ENCODE measurements around the gene HTATSF1.

- TF ChIP-seq TAF1 (IDR thresholded peaks at IDR 0.05; ENCODE audit: borderline replicate concordance, low read depth, low read length) (no peak), CTCF (IDR thresholded peaks at IDR 0.05) (no peak), RXRA (IDR thresholded peaks at IDR 0.05; ENCODE audit: borderline replicate concordance, low read depth) (no peak)
Observed at GRCh38 chrX:136497556-136498052, at the start of gene HTATSF1.

Measured in SK-N-SH (cell line).